H1 (cell line): Measurements from ENCODE around the gene LMX1B. TPM values are rescaled to one million over a fixed set of nuclear protein-coding genes. Genes with fewer than 3 reads are reported as not detected.
A peak's percentile ranks its signal among the peaks of the same experiment; 100 is the strongest.

ENCODE experiments used
- CTCF ChIA-PET: fragments of 300-600 bp; sonication (Branson Sonifier 250); formaldehyde crosslinking; loops from one replicate; lab custom pipeline; 2021; ENCODE audit not compliant: partially characterized antibody; lab: Charles Lee
- POLR2A ChIA-PET: fragments of 300-600 bp; sonication (Branson Sonifier 250); formaldehyde crosslinking; loops from one replicate; lab custom pipeline; 2021; ENCODE audit warnings: inconsistent platforms; ENCODE audit not compliant: partially characterized antibody; lab: Charles Lee
- DNase-seq, 2 experiments: peaks; one replicate each; pipeline versions ENCODE4 v3.0.0 to v3.0.0-alpha.2; 2010 to 2022; ENCODE audit warnings: low spot score in 2 of 2, low read depth in 1 of 2, mixed read lengths in 1 of 2
- FAIRE-seq: peaks from 2 replicates; lab custom pipeline; 2011; peaks lifted over from hg19 to GRCh38; lab: Jason Lieb, UNC
- H2AFZ ChIP-seq: 2 replicates; pipeline ENCODE4 v1.8.1; 2012; ENCODE audit warnings: low read length, inconsistent platforms
- H2AK5ac ChIP-seq: 2 replicates; pipeline ENCODE4 v1.6.1; 2013; ENCODE audit warnings: low read depth, low read length
- H2BK120ac ChIP-seq: replicated peaks from 2 replicates; pipeline ENCODE3; 2013; ENCODE audit warnings: low read depth, low read length, inconsistent platforms
- H2BK12ac ChIP-seq: 2 replicates; pipeline ENCODE4 v1.6.1; 2013; ENCODE audit warnings: low read depth, low read length
- H2BK15ac ChIP-seq: 2 replicates; pipeline ENCODE4 v1.6.1; 2013; ENCODE audit warnings: low read length
- H2BK20ac ChIP-seq: 2 replicates; pipeline ENCODE4 v1.6.1; 2013; ENCODE audit warnings: low read length
- H2BK5ac ChIP-seq: 2 replicates; pipeline ENCODE4 v1.6.1; 2013; ENCODE audit warnings: low read depth, low read length
- H3K14ac ChIP-seq: 2 replicates; pipeline ENCODE4 v1.6.1; 2013; ENCODE audit warnings: inconsistent platforms; ENCODE audit not compliant: insufficient read length
- H3K18ac ChIP-seq: 2 replicates; pipeline ENCODE4 v1.6.1; 2013; ENCODE audit warnings: low read length; ENCODE audit errors: extremely low read depth
- H3K23ac ChIP-seq: 2 replicates; pipeline ENCODE4 v1.6.1; 2013; ENCODE audit warnings: inconsistent platforms; ENCODE audit not compliant: insufficient read length
- H3K23me2 ChIP-seq: 2 replicates; pipeline ENCODE4 v1.6.1; 2013; ENCODE audit warnings: low read depth, low read length
- H3K27ac ChIP-seq: 2 replicates; pipeline ENCODE4 v1.6.1; 2011; ENCODE audit warnings: low read depth, low read length, inconsistent platforms
- H3K27me3 ChIP-seq, 4 experiments: replicated peaks in 1 of 4; 1 replicate in 1 of 4; 2 replicates in 3 of 4; pipeline versions ENCODE4 v1.6.1 to v1.8.1; 2011 to 2013; ENCODE audit warnings: low read length in 3 of 4, mild to moderate bottlenecking in 3 of 4, inconsistent platforms in 2 of 4, mixed read lengths in 2 of 4, moderate library complexity in 1 of 4; ENCODE audit not compliant: control insufficient read depth in 3 of 4, insufficient read depth in 3 of 4; ENCODE audit errors: extremely low read depth in 1 of 4
- H3K36me3 ChIP-seq, 4 experiments: 2 replicates each; pipeline versions ENCODE4 v1.6.1 to v1.8.1; 2011 to 2013; ENCODE audit warnings: mild to moderate bottlenecking in 4 of 4, low read length in 3 of 4, moderate library complexity in 2 of 4, control low read depth in 1 of 4, inconsistent platforms in 1 of 4; ENCODE audit not compliant: insufficient read depth in 4 of 4, control insufficient read depth in 2 of 4
- H3K4ac ChIP-seq: replicated peaks from 2 replicates; pipeline ENCODE3; 2013; ENCODE audit warnings: low read length, low read depth, mixed read lengths, inconsistent platforms; ENCODE audit not compliant: insufficient read length
- H3K4me1 ChIP-seq, 4 experiments: replicated peaks in 1 of 4; 1 replicate in 1 of 4; 2 replicates in 3 of 4; pipeline versions ENCODE4 v1.6.1 to v1.8.1; 2011 to 2013; ENCODE audit warnings: low read length in 3 of 4, inconsistent platforms in 2 of 4, mixed read lengths in 1 of 4; ENCODE audit not compliant: insufficient read depth in 4 of 4, control insufficient read depth in 3 of 4
- H3K4me2 ChIP-seq, 2 experiments: 2 replicates each; pipeline versions ENCODE4 v1.6.1 to v1.8.1; 2011 to 2013; ENCODE audit warnings: low read depth in 2 of 2, low read length in 2 of 2, control low read depth in 1 of 2, inconsistent platforms in 1 of 2, mild to moderate bottlenecking in 1 of 2; ENCODE audit not compliant: insufficient read depth in 1 of 2
- H3K4me3 ChIP-seq, 4 experiments: fragments of 200-600, 300-600 bp in 1 of 4; sonication (generic), shearing (Covaris generic), sonication (Bioruptor Twin) in 1 of 4; 2 replicates each; pipeline versions ENCODE4 v1.5.1 to v1.8.1; 2011 to 2016; ENCODE audit warnings: low read length in 4 of 4, low read depth in 3 of 4, control low read depth in 2 of 4, inconsistent platforms in 2 of 4, mild to moderate bottlenecking in 2 of 4, mixed read lengths in 1 of 4, moderate library complexity in 1 of 4; ENCODE audit not compliant: insufficient read depth in 2 of 4; ENCODE audit errors: extremely low read depth in 1 of 4
- H3K56ac ChIP-seq: replicated peaks from 2 replicates; pipeline ENCODE3; 2013; ENCODE audit warnings: low read depth, mild to moderate bottlenecking, mixed read lengths, low read length, inconsistent platforms; ENCODE audit not compliant: insufficient read length
- H3K79me1 ChIP-seq: 2 replicates; pipeline ENCODE4 v1.6.1; 2013; ENCODE audit warnings: low read depth, low read length, control low read depth
- H3K79me2 ChIP-seq, 2 experiments: 2 replicates each; pipeline versions ENCODE4 v1.6.1 to v1.8.1; 2012 to 2013; ENCODE audit warnings: low read length in 2 of 2, mild to moderate bottlenecking in 2 of 2, inconsistent platforms in 1 of 2; ENCODE audit not compliant: insufficient read depth in 2 of 2, control insufficient read depth in 1 of 2
- H3K9ac ChIP-seq, 4 experiments: replicated peaks in 1 of 4; 1 replicate in 1 of 4; 2 replicates in 3 of 4; pipeline versions ENCODE4 v1.6.1 to v1.8.1; 2011 to 2013; ENCODE audit warnings: low read depth in 3 of 4, low read length in 3 of 4, control low read depth in 2 of 4, mild to moderate bottlenecking in 2 of 4, moderate library complexity in 2 of 4, inconsistent platforms in 1 of 4; ENCODE audit errors: extremely low read depth in 1 of 4
- H3K9me3 ChIP-seq, 2 experiments: 2 replicates each; pipeline versions ENCODE4 v1.6.1 to v1.8.1; 2012 to 2013; ENCODE audit warnings: mild to moderate bottlenecking in 2 of 2, moderate library complexity in 2 of 2, control low read depth in 1 of 2, inconsistent platforms in 1 of 2, low read depth in 1 of 2, low read length in 1 of 2, mixed read lengths in 1 of 2; ENCODE audit not compliant: insufficient read depth in 2 of 2
- H4K20me1 ChIP-seq, 2 experiments: replicated peaks in 1 of 2; 2 replicates each; pipeline versions ENCODE3 to v1.8.1; 2011 to 2013; ENCODE audit warnings: inconsistent platforms in 2 of 2, low read length in 2 of 2, mild to moderate bottlenecking in 1 of 2; ENCODE audit not compliant: insufficient read depth in 2 of 2, control insufficient read depth in 1 of 2
- H4K5ac ChIP-seq: 2 replicates; pipeline ENCODE4 v1.6.1; 2013; ENCODE audit warnings: low read length, low read depth, mixed read lengths, inconsistent platforms; ENCODE audit not compliant: insufficient read length
- H4K8ac ChIP-seq: 2 replicates; pipeline ENCODE4 v1.8.0; 2013; ENCODE audit warnings: mild to moderate bottlenecking, moderate library complexity, low read length, inconsistent platforms; ENCODE audit not compliant: insufficient read depth; ENCODE audit errors: extremely low read depth
- H4K91ac ChIP-seq: replicated peaks from 2 replicates; pipeline ENCODE3; 2013; ENCODE audit warnings: low read length, mixed read lengths, inconsistent platforms; ENCODE audit not compliant: insufficient read length
- KDM1A ChIP-seq: fragments of 200-600, 300-600 bp; sonication (generic); IDR thresholded peaks from 2 replicates; pipeline ENCODE4 v1.7.1; 2016; ENCODE audit warnings: mild to moderate bottlenecking, low read length, borderline replicate concordance
- SIX5 ChIP-seq: IDR thresholded peaks from 2 replicates; pipeline ENCODE4 v1.6.1; 2011; ENCODE audit warnings: mild to moderate bottlenecking, low read depth, low read length
- WGBS, 2 experiments: shearing (Covaris generic) in 1 of 2; methylation state at CpG; one replicate each; pipeline versions ENCODE4 v1.1.6 to v1.1.7; 2013 to 2015; ENCODE audit warnings: low lambda C conversion rate in 2 of 2, mixed read lengths in 2 of 2, inconsistent platforms in 1 of 2, low coverage in 1 of 2, missing lambda C conversion rate in 1 of 2; ENCODE audit not compliant: insufficient replicate concordance in 2 of 2, insufficient coverage in 1 of 2, insufficient read length in 1 of 2; ENCODE audit errors: extremely low coverage in 1 of 2, missing lambda C conversion rate in 1 of 2; 5-methylcytosine and 5-hydroxymethylcytosine counted together
- polyA plus RNA-seq, 7 experiments: library from polyadenylated mRNA; depleted of rRNA in 3 of 7; stranded (reverse) in 5 of 7; unstranded in 2 of 7; fragments of >200 nt in 5 of 7; fragments of 200-250 nt in 2 of 7; gene quantifications; 1 replicate in 5 of 7; 2 replicates in 1 of 7; 4 replicates in 1 of 7; pipeline versions ENCODE4 v1.2.1 to v1.2.3, GENCODE V29; 2011 to 2013; ENCODE audit warnings: missing spikeins in 2 of 7, mixed read lengths in 2 of 7
- total RNA-seq: library from RNA; stranded (reverse); fragmentation: NEBNext Ultra II Directional; extraction: Animal tissue kit (Norgen Biotek cat#: 25700); gene quantifications from 2 replicates; pipeline ENCODE4 v1.2.1, GENCODE V29; 2021

Gene LMX1B
- total and polyA plus RNA-seq, 2 of the 8 experiments (the other 6 are each of a cell fraction or from before 2014, with no cell fraction given), result 0.09 to 0.37 TPM

DNA sequence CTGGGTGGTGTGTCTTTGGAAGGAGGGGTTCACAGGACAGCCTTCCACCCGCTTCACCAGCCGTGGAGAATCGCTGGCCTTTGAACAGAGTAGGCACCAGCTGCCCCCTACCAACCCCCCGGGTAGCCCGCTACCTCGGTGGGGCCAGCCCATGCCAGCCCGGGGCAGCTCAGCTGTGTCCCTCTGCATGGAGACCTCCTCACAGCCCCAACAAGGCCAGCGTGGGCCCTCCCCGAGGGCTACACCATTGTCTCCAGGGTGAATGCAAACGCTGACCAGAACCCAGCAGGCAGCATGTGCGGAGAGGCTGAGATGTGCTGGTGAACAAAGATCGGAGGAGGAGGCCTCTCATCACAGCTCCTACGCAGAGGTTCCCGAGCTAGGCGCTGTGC lies 51.9 kb downstream of the LMX1B start:
- peak overlapping the region; percentile 47 for H2BK120ac ChIP-seq
- peak overlapping the region; percentile 7 for H4K5ac ChIP-seq
- CTCF ChIA-PET, result interaction anchor here (0.8 to 5.2 kb wide), 13 partner anchors 12 to 114 kb away, joined by 3 to 64 read pairs (median 6); no protein-coding TSS in a partner anchor
- POLR2A ChIA-PET, result interaction anchor here (0.9 to 3.8 kb wide), 4 partner anchors 10 to 28 kb away, joined by 3 to 26 read pairs (median 4); no protein-coding TSS in a partner anchor
- peak overlapping the region; percentile 71 to 85 for H3K4me2 ChIP-seq
- H2BK12ac ChIP-seq, result peak overlapping the region; percentile 99; the same call in 1 of the 2 replicates
- peak overlapping the region; percentile 98 for H2BK20ac ChIP-seq
- H4K8ac ChIP-seq, result peak overlapping the region; percentile 74; the same call in 1 of the 2 replicates
- H4K20me1 ChIP-seq, result no peaks in the 10 kb centered on the region
- peak overlapping the region; percentile 98; the same call in 1 of the 2 replicates for H2BK5ac ChIP-seq
- peaks cover 0 to 8% (median 3%) of the 10 kb centered on the region in 4 experiments; a peak in 4 of 7 replicates for H3K27me3 ChIP-seq
- peak overlapping the region; percentile 82 for H3K4ac ChIP-seq
- H3K18ac ChIP-seq, result peak overlapping the region; percentile 98
- H2BK15ac ChIP-seq, result peak overlapping the region; percentile 95; the same call in 1 of the 2 replicates
- H4K91ac ChIP-seq, result peak overlapping the region; percentile 71
- DNase-seq (no peak), FAIRE-seq (no peak)
- peak overlapping the region; percentile 17; the same call in 1 of the 2 replicates for H3K27ac ChIP-seq
- H3K36me3 ChIP-seq, result no peaks in the 10 kb centered on the region
- 0 out of 2 replicates have a peak, but pooled peaks cover 2% of the 10 kb centered on the region for H3K23me2 ChIP-seq
- peak overlapping the region in 3 of 4 experiments; percentile 47 to 57 (median 56); a peak in 5 of 8 replicates for H3K4me3 ChIP-seq
- no peaks in the 10 kb centered on the region for H3K9me3 ChIP-seq
- whole genome bisulfite sequencing, 2 experiments, result 27% methylated on average over 15 of the region's 15 CpGs; no CpG with 5 or more reads in 1 of the 2 experiments
- H3K9ac ChIP-seq, result peak overlapping the region in 2 of 4 experiments; percentile 25 to 29; a peak in 2 of 7 replicates
- no peak overlapping the region; the same call in 1 of the 2 replicates for H2AFZ ChIP-seq
- H3K79me1 ChIP-seq, result no peaks in the 10 kb centered on the region
- no peaks in the 10 kb centered on the region for H3K79me2 ChIP-seq
- H2AK5ac ChIP-seq, result peak overlapping the region; percentile 57; the same call in 1 of the 2 replicates
- TF ChIP-seq SIX5 (no peak), KDM1A (0 out of 2 replicates have a peak, but pooled peaks have one; percentile 6)
- H3K56ac ChIP-seq, result no peak overlapping the region
- no peak overlapping the region for H3K14ac ChIP-seq
- peaks cover 11 to 49% (median 38%) of the 10 kb centered on the region in 4 experiments for H3K4me1 ChIP-seq
- no peak overlapping the region for H3K23ac ChIP-seq
